Non-pigmented ciliary epithelial cell (primary cell): Measurements from ENCODE around the gene EPHA10.
"Not testable (repeated sequence)": the region's sequence is repeated elsewhere in the genome, so short reads cannot be mapped to it uniquely, and the experiment has no call there.

Source experiments
- DNase-seq: peaks from one replicate; pipeline ENCODE4 v3.0.0-alpha.2; 2010; ENCODE audit warnings: low read depth

Gene EPHA10

GRCh38 chr1:37767488-37767887, 2.6 kb upstream of the EPHA10 start:
- no peak for DNase-seq

GRCh38 chr1:37765916-37766664, 1.2 kb upstream of the EPHA10 start:
- DNase-seq, result no peak

- peak; percentile 5 for DNase-seq
These were observed 500 bp downstream of the EPHA10 start for GRCh38 chr1:37764414-37764825.

GRCh38 chr1:37763791-37764413, 1.0 kb downstream of the EPHA10 start:
- DNase-seq, result no peak

GRCh38 chr1:37762516-37762915, 2.4 kb downstream of the EPHA10 start:
- DNase-seq, result no peak

GRCh38 chr1:37761416-37762095, 3.4 kb downstream of the EPHA10 start:
- no peak for DNase-seq

- DNase-seq, result no peak
These were observed 5.5 kb downstream of the EPHA10 start for GRCh38 chr1:37759451-37759850.

GRCh38 chr1:37755951-37756560, 8.9 kb downstream of the EPHA10 start:
- no peak for DNase-seq

- DNase-seq, result no peak
These were observed 9.6 kb downstream of the EPHA10 start for GRCh38 chr1:37755290-37755689.

GRCh38 chr1:37753473-37754321, 11.2 kb downstream of the EPHA10 start:
- no peak for DNase-seq

- no peak for DNase-seq
These were observed 12.1 kb downstream of the EPHA10 start for GRCh38 chr1:37752583-37753471.

- DNase-seq, result no peak
These were observed 12.7 kb downstream of the EPHA10 start for GRCh38 chr1:37752213-37752582.

- no peak for DNase-seq
These were observed 16.4 kb downstream of the EPHA10 start for GRCh38 chr1:37748565-37748964.

GRCh38 chr1:37746806-37747205, 18.1 kb downstream of the EPHA10 start:
- DNase-seq, result no peak

GRCh38 chr1:37741662-37742061, 23.3 kb downstream of the EPHA10 start:
- DNase-seq, result no peak

GRCh38 chr1:37741130-37741529, 23.8 kb downstream of the EPHA10 start:
- DNase-seq, result peak; percentile 20

GRCh38 chr1:37739222-37739621, 25.7 kb downstream of the EPHA10 start:
- no peak for DNase-seq

GRCh38 chr1:37738619-37739018, 26.3 kb downstream of the EPHA10 start:
- DNase-seq, result not testable (repeated sequence)

- not testable (repeated sequence) for DNase-seq
These were observed 26.9 kb downstream of the EPHA10 start for GRCh38 chr1:37737975-37738374.

- DNase-seq, result no peak
These were observed 30.0 kb downstream of the EPHA10 start for GRCh38 chr1:37734629-37735591.
